GM23248 (cell line): Measurements from ENCODE around the gene FOXL1.

ENCODE experiments used
- EZH2 ChIP-seq: fragments of 200-600 bp; sonication (generic); IDR thresholded peaks from 2 replicates; pipeline ENCODE4 v1.6.1; 2018; ENCODE audit warnings: antibody characterized with exemption, mild to moderate bottlenecking; ENCODE audit not compliant: insufficient read depth, poor library complexity, severe bottlenecking
- EZH2phosphoT487 ChIP-seq: fragments of 200-600 bp; sonication (generic); IDR thresholded peaks from 2 replicates; pipeline ENCODE4 v1.6.1; 2018; ENCODE audit warnings: antibody characterized with exemption, moderate library complexity, mild to moderate bottlenecking, low read depth; ENCODE audit not compliant: insufficient read depth

DNA sequence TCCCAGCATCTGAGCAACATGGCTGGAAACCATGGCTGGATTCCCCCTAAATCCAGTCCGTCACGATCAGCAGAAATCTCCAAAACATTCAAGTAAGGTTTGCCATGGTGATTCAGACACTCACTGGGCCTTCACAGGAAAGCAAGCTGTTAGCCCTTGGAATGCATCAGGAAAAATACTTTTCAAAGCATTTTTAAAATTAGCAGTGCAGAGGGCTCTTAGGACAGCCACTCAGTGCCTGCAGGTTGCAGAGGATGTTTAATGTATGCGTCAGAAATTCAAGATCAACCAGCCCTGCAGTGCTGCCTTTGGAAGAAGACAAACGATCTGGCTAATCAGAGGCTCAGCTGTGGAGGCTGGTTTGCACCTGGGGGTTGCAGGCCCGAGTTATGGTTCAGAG lies 50.3 kb downstream of the FOXL1 start:
- TF ChIP-seq EZH2 (no peak), EZH2phosphoT487 (no peak)
